Retinal pigment epithelial cell (primary cell): ENCODE results near the gene DSC1.

Source experiments
- DNase-seq: peaks from one replicate; pipeline ENCODE4 v3.0.0-alpha.2; 2010; ENCODE audit warnings: low read depth
- H3K4me3 ChIP-seq: 2 replicates; pipeline ENCODE4 v1.5.1; 2011; ENCODE audit warnings: mild to moderate bottlenecking, low read length, control low read depth, moderate library complexity
- TF ChIP-seq, protein P1 (sequence below): conservative IDR thresholded peaks from 2 replicates; pipeline ENCODE4 v1.5.1; 2011; ENCODE audit warnings: low read depth, low read length, control low read depth, inconsistent platforms

The DSC1 gene

DNA sequence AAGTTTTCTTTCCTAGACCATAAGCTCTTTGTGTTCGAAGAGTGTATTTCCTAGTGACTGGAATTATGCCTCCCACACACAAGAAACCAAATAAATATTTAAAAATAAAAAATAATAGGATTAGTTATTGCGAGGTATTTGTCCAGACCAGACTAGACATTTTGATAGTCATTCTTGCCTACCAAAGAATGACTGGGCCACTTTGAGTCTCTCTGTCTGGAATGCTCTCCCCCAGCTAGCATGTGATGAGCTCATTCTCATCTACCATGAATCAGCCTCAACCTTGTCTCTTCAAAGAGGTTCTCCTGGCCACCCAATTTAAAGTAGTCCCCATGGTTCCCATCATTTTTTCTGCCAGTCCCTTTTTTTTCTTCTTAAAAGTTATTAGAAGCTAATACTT, 13.9 kb upstream of the DSC1 start:
- no peak for DNase-seq
- H3K4me3 ChIP-seq: no peak overlapping the region
- TF ChIP-seq, protein P1, sequence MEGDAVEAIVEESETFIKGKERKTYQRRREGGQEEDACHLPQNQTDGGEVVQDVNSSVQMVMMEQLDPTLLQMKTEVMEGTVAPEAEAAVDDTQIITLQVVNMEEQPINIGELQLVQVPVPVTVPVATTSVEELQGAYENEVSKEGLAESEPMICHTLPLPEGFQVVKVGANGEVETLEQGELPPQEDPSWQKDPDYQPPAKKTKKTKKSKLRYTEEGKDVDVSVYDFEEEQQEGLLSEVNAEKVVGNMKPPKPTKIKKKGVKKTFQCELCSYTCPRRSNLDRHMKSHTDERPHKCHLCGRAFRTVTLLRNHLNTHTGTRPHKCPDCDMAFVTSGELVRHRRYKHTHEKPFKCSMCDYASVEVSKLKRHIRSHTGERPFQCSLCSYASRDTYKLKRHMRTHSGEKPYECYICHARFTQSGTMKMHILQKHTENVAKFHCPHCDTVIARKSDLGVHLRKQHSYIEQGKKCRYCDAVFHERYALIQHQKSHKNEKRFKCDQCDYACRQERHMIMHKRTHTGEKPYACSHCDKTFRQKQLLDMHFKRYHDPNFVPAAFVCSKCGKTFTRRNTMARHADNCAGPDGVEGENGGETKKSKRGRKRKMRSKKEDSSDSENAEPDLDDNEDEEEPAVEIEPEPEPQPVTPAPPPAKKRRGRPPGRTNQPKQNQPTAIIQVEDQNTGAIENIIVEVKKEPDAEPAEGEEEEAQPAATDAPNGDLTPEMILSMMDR: no peak

DNA sequence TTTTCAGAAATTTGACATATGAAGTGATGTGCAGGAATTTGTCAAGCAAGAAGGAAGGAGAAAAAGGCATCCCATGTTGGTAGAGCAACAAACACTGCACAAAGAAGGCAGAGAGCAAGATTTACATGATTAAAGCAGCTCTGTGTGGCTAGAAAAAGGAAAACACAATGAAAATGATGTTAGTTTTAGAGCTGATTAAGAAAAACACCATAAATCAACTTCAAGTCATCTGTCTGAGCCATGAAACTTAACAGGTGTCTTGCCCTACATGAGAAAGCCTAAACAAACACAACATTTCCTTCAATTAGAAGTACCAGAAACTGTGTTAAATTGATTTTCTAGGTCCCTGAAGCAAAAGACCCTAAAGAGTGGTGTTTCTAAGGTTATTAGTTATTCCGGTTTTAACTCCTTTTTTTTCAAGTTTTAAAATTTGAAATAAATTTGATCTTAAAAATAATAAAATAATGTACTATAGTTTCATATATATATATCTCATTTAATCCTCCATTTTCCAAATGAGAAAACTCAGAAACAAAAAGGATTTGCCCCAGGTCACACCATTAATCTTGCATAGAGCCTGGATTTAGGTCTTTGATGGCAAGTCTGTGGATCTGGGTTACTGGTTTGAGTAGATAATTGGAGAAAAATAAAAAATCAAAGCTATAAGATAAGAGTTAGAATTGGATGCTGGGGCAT, 8.6 kb upstream of the DSC1 start:
- DNase-seq: no peak
- TF ChIP-seq, protein P1: no peak

DNA sequence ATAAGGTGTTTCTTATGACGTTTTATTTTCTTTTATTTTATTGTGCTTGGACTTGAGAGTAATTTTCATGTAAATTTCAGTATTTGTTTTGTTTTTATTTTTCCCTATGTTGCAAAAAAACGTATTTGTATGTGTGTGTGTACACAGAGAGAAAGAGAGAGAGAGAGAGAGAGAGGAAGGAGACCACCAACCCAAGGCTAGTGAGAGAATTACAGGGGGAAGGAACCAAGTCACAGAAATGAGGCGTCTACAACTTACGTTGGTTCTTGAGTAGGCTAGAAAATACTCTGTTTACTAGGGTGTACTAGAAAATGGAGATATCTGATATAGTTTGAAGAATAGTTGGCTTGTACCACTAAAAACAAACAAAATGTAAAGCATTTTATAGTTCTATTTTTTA, 7.7 kb upstream of the DSC1 start:
- DNase-seq: no peak
- H3K4me3 ChIP-seq: no peak overlapping the region
- TF ChIP-seq, protein P1: no peak

More for the DNA sequence above, 8.6 kb upstream of the DSC1 start:
- H3K4me3 ChIP-seq: no peak overlapping the region

DNA sequence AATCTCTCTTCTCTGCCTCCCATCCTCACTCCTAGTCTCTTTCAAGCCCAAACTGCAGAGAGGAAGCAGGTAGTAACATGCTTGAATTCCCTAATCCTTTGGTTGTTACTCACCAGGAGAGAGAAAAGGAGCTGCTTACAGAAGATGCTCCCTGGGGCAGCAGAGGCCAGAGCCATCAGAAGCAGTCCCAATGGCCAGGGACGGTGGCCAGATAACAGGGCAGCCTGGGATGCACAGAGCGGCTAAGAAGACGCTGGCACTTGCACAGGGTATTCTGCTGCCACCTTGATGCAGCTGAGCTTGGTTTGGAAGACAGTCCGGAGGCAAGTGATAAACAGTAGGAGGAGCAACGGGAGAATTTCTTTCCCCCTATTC, 250 bp downstream of the DSC1 start:
- H3K4me3 ChIP-seq: no peak overlapping the region
- TF ChIP-seq, protein P1: no peak
- DNase-seq: no peak

DNA sequence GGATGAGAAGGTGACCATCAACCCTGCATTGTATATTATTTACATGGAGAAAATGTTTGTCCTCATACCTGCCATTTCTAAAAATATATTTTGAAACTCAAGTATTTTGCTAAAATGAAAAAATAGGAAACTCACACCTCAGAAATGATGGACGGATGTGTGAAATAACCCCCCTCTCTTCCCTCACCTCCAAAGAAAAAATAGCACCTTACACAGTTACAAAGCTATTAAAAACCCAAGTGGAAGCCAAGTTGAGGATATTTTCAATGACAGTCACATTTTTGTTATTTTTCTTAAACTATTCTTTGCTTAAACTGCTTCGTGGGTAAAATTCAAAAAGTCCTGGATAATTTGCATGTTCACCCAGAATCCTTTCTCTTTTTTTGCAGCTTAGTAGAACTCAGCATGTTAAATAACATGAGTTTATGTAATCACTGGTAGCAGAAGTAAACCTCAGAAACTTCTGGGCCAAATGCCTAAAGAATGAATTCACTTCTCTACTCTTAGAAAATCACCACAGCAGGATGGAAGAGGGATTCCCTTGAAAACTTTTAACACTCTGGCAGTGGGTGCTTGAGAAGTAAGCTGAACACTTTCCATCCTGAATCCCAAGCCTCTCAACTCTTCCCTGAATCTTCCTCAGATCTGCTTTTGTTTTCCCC, 768 bp downstream of the DSC1 start:
- TF ChIP-seq, protein P1: no peak
- H3K4me3 ChIP-seq: no peak overlapping the region
- no peak for DNase-seq

DNA sequence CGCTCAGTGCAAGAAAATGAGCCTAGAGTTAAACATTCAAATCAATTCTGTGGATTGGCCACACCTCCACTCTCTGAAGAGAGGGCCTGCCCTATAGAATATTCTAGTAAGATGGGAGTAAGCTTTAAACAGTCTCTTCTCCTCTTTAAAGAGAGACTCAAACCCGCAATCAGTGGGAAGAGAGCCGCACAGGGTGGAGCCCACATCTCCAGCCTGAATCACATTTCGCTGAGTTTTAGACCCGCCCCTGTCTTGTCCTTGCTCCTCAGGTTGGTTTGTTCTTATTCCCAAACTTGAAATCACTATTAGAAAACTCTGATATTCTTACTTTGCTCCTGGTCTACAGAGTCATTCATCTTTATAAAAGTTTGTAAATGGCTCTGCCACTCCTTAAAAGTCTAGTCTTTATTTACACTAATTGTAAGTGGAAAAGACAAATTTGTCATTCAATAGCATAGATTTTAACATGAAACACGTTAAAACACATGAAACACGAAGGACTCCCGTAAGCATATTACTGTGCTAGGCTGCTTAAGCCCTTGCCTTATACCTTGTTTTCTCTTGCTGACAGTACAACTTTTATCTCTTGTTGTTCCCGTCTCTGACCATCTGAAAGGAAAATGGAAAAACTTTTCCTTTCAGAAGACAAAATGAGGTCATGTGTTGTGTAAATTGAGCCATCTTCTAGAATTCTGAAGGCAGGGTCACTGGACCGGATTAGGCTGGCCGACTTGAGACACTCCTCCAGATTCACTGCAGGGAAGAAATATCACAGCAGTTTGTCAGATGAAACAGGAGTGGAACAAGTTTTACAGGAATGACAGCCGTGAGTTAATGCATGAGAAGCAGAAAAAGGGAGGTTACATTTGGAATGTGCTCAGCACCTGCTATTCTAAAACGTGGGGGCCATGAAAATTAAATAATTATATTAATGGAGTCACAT, 5.6 kb downstream of the DSC1 start:
- TF ChIP-seq, protein P1: no peak
- H3K4me3 ChIP-seq: no peak overlapping the region

More for the DNA sequence above, 5.6 kb downstream of the DSC1 start:
- DNase-seq: no peak
